ENCODE results near the gene MYH8.
A peak's percentile ranks its signal among the peaks of the same experiment; 100 is the strongest.

The MYH8 gene

GRCh38 chr17:10354651-10355050 is 67.1 kb downstream of the MYH8 start:
- no peak overlapping the region for H3K27ac ChIP-seq
- TF ChIP-seq ZFX (IDR thresholded peaks at IDR 0.05) (no peak), CTCF (conservative IDR thresholded peaks at IDR 0.05) (no peak)

GRCh38 chr17:10352893-10353292 is 68.9 kb downstream of the MYH8 start:
- TF ChIP-seq ZFX (IDR thresholded peaks at IDR 0.05) (no peak), CTCF (conservative IDR thresholded peaks at IDR 0.05) (no peak)

GRCh38 chr17:10349403-10349802 is 72.3 kb downstream of the MYH8 start:
- H3K27ac ChIP-seq = no peak overlapping the region
- no peak for TF ChIP-seq ZFX (IDR thresholded peaks at IDR 0.05)
- peak; percentile 30 for TF ChIP-seq CTCF (conservative IDR thresholded peaks at IDR 0.05)

More at GRCh38 chr17:10352893-10353292, 68.9 kb downstream of the MYH8 start:
- H3K27ac ChIP-seq = no peak overlapping the region

- TF ChIP-seq ZFX (IDR thresholded peaks at IDR 0.05) = no peak
Measured at GRCh38 chr17:10344816-10345215, 76.9 kb downstream of the MYH8 start.

More at GRCh38 chr17:10344816-10345215, 76.9 kb downstream of the MYH8 start:
- no peak overlapping the region for H3K27ac ChIP-seq
